GM12891 (cell line): Measurements from ENCODE around the gene SLC26A4.

Experiments
- DNase-seq: peaks from one replicate; pipeline ENCODE4 v3.0.0; 2011; ENCODE audit warnings: low spot score; ENCODE audit not compliant: insufficient read length
- FAIRE-seq: peaks from 2 replicates; lab custom pipeline; 2011; peaks lifted over from hg19 to GRCh38; lab: Jason Lieb, UNC
- PAX5 ChIP-seq: IDR thresholded peaks from 2 replicates; pipeline ENCODE4 v1.6.1; 2011; ENCODE audit warnings: low read length, moderate library complexity, mild to moderate bottlenecking; ENCODE audit not compliant: insufficient read depth, severe bottlenecking
- POLR2A ChIP-seq: IDR thresholded peaks from 2 replicates; pipeline ENCODE4 v1.6.1; 2011; ENCODE audit warnings: low read depth, low read length, control low read depth
- POLR2AphosphoS5 ChIP-seq: IDR thresholded peaks from 2 replicates; pipeline ENCODE4 v1.6.1; 2011; ENCODE audit warnings: low read depth, low read length, control low read depth
- POU2F2 ChIP-seq: IDR thresholded peaks from 2 replicates; pipeline ENCODE4 v1.6.1; 2011; ENCODE audit warnings: low read depth, mild to moderate bottlenecking, control low read depth, low read length, moderate library complexity
- SPI1 ChIP-seq: IDR thresholded peaks from 2 replicates; pipeline ENCODE4 v1.6.1; 2011; ENCODE audit warnings: low read depth, low read length, control low read depth
- TAF1 ChIP-seq: IDR thresholded peaks from 2 replicates; pipeline ENCODE4 v1.6.1; 2011; ENCODE audit warnings: low read depth, low read length, control low read depth

Gene SLC26A4

DNA sequence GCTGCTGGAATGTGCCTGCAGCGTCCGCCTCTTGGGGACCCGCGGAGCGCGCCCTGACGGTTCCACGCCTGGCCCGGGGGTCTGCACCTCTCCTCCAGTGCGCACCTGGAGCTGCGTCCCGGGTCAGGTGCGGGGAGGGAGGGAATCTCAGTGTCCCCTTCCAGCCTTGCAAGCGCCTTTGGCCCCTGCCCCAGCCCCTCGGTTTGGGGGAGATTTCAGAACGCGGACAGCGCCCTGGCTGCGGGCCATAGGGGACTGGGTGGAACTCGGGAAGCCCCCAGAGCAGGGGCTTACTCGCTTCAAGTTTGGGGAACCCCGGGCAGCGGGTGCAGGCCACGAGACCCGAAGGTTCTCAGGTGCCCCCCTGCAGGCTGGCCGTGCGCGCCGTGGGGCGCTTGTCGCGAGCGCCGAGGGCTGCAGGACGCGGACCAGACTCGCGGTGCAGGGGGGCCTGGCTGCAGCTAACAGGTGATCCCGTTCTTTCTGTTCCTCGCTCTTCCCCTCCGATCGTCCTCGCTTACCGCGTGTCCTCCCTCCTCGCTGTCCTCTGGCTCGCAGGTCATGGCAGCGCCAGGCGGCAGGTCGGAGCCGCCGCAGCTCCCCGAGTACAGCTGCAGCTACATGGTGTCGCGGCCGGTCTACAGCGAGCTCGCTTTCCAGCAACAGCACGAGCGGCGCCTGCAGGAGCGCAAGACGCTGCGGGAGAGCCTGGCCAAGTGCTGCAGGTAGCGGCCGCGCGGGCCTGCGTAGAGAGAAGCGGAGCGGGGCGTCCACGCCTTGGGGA, 645 bp downstream of the SLC26A4 start:
- FAIRE-seq = peak; percentile 78
- TF ChIP-seq POLR2A (no peak), POLR2AphosphoS5 (no peak), SPI1 (no peak), PAX5 (no peak), POU2F2 (no peak), TAF1 (no peak)
- peak; percentile 44 for DNase-seq

DNA sequence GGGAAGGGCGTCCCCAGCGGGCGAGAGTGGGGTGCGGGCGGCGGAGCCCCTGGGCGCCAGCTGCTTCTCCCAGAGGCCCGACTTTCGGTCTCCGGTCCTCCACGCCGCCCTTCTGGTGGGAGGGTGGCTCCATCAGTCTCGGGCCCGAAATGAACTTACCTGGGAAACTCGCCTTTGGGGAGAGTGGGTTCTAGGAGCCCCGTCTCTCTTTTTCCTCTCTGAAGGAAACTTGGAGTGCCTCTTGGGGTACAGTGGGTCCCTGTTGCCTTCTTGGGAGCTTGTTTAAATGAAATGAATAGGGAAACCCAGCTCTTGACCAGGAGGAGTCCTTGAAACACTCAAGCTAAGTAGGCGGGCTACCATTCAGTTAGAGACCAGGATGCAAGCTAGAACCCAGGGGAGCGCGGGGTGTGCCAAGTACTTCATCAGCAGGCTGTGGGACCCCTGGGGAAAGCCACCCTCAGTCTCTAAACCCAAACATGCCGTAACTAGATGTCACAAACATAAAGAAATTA, 1.3 kb downstream of the SLC26A4 start:
- no peak for DNase-seq
- TF ChIP-seq POLR2A (no peak), SPI1 (no peak), TAF1 (no peak), POU2F2 (no peak), POLR2AphosphoS5 (no peak), PAX5 (no peak)
- FAIRE-seq = no peak

DNA sequence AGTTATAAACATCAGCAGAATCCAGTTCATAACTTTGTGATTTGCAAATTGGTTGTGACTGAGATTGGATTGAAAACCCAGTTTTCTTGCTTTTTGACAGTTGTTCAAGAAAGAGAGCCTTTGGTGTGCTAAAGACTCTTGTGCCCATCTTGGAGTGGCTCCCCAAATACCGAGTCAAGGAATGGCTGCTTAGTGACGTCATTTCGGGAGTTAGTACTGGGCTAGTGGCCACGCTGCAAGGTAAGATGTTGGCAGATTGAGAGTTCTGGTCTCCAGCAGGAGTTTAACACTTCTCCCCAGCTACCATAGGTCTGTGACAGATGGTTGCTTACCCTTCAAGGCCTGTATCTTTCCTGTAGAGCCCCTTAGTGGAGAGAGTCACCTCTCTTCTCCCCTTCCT, 2.6 kb downstream of the SLC26A4 start:
- DNase-seq = no peak
- TF ChIP-seq POLR2AphosphoS5 = no peak
- no peak for TF ChIP-seq TAF1
- no peak for TF ChIP-seq POLR2A
- TF ChIP-seq POU2F2 = no peak
- TF ChIP-seq PAX5 = no peak
- no peak for TF ChIP-seq SPI1
- FAIRE-seq = no peak

DNA sequence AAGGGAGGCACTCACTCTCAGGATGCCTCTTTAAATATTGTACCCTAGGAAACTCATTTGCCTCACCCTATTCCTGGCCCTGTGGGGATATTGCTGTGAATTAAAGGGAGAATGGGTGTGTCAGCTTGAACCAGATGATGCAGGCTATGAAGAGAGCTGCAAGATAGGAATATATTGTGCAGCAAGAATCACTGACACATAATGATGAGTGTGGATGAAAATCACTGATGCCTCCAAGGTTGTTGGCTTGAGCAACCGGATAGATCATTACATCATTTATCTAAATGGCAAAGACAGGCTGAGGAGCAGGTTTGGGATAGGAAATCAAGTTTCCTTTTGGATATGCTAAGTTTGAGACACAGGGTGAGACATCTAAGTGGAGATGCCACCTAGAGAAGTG, 6.2 kb downstream of the SLC26A4 start:
- DNase-seq (no peak), FAIRE-seq (no peak)
- TF ChIP-seq POLR2A (no peak), PAX5 (no peak), POU2F2 (no peak), SPI1 (no peak), TAF1 (no peak), POLR2AphosphoS5 (no peak)

DNA sequence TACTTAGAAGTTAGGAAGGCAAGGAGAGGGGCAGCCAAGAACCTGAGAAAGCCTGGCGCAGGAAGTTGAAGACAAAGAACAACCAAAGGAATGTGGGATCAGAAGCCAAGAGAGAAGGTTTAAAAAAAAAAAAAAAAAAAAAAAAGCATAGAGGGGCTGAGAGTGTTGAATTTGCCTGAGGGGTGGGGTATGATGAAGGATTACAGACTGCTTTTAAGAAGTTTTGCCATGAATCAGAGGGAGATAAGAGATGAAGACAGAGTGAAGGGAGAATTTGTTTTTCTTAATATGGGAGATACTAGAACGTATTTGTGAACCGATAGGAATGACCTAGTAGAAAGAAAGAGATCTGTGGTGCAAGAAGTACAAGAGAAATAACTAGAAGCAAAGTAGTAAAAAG, 6.7 kb downstream of the SLC26A4 start:
- no peak for DNase-seq
- no peak for FAIRE-seq
- TF ChIP-seq TAF1 (no peak), SPI1 (no peak), PAX5 (no peak), POLR2AphosphoS5 (no peak), POLR2A (no peak), POU2F2 (no peak)

DNA sequence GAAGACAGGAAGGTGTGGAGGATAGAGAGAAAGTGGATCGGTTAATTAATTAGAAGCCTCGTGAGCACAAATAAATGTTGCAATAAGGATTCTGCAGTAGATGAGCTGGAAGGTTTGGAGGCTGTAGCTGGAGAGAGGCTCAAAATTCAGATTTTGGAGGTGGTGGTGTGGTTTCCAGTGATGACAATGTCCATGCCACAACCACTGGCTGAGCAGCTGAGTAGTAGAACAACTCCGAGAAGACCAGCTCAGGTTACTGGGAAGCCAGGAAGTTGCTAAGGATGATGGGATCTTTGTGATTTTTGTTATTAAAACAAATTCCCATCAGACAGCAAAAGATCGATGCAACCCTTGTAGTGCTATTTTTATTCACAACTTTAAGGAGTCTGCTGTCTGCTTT, 7.7 kb downstream of the SLC26A4 start:
- DNase-seq (no peak), FAIRE-seq (no peak)
- no peak for TF ChIP-seq POLR2AphosphoS5
- TF ChIP-seq TAF1 = no peak
- TF ChIP-seq POU2F2 = no peak
- no peak for TF ChIP-seq POLR2A
- no peak for TF ChIP-seq SPI1
- TF ChIP-seq PAX5 = no peak

DNA sequence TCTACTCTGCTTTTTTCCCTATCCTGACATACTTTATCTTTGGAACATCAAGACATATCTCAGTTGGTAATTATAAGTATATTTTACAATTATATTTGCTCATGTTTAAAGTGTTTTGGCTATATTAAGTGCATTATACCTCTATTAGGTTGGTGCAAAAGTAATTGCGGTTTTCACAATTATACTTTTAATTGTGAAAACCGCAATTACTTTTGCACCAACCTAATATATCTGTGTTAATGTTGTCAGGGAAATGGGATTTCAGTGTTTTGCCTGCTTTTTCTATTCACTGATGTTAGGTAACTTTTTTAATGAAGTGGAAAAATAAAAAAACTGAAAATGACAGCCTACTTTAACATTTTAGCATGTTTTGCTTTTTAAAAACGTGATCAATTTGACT, 11.6 kb downstream of the SLC26A4 start:
- DNase-seq = no peak
- TF ChIP-seq POLR2AphosphoS5 (no peak), POLR2A (no peak), POU2F2 (no peak), TAF1 (no peak), SPI1 (no peak), PAX5 (no peak)
- no peak for FAIRE-seq

DNA sequence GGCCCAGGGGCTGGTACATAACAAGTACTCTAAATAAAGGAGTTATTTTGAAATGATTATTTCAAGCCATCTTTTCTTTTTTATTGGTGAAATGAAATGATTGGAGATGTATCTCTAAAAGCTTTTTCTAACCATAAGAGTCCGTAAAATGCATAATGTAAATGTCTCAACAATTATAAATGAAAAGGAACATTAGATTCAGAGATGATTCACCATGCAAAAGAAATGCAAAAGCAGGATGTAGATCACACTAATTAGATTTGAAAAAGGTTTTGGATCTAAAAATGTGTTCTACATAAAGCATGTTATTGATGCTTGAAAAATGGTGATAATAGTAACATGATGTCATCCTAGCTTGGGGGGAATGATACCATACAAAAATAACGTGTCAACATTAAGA, 15.6 kb downstream of the SLC26A4 start:
- FAIRE-seq = no peak
- DNase-seq = no peak
- TF ChIP-seq POU2F2 (no peak), SPI1 (no peak), POLR2A (no peak), PAX5 (no peak), TAF1 (no peak), POLR2AphosphoS5 (no peak)

DNA sequence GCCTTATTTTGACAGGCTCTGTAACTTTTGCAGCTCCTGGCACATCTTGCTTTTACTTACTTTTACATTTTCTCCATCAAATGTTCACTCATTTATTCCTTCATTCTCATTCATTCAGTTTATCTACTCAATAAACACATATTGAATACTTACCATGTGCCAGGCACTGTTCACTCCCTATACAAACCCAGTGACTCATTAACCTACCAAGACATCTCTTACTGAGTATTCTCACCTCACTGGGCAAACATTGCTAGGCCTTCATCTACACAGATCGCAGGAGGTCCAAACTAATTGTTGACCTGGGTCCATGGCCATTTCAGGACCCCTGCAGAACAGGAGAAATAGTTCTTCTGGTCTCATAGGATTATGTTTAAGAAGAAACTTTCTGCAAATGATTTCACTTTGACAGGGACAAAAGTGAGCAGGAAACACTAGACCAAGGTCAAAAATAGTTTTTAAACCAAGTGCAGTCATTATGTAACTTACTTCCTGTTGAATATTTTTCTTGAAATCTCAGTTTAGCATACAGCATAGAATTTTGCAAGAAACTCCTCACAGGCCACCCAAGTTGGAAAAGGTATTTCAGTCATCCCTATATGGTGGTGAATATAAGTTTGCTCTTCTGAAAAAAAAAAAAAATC, 17.6 kb downstream of the SLC26A4 start:
- DNase-seq (no peak), FAIRE-seq (peak; percentile 63)
- TF ChIP-seq PAX5 = no peak
- no peak for TF ChIP-seq POU2F2
- TF ChIP-seq TAF1 = no peak
- no peak for TF ChIP-seq SPI1
- no peak for TF ChIP-seq POLR2AphosphoS5
- no peak for TF ChIP-seq POLR2A

DNA sequence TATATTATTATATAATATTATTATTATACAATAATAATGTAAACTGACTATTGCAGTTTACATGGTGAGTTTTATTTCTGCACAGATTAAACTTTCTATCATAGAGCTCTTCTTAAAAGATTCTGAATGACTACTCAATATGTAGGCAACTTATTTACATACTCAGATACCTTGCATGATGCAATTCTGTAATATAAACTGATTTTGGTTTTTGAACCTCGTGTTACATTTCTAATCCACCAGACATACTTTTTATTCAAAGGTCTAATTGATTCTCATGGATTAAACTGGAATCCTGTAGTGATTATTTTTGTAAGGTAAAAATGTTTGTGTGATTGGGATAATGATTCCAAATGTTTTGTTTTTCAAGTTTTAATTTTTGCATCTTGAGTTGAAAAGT, 19.9 kb downstream of the SLC26A4 start:
- no peak for FAIRE-seq
- DNase-seq = no peak
- TF ChIP-seq PAX5 (no peak), POLR2A (no peak), POLR2AphosphoS5 (no peak), POU2F2 (no peak), SPI1 (no peak), TAF1 (no peak)
